Measurements from ENCODE around the gene IGSF21. TPM values are rescaled to one million over a fixed set of nuclear protein-coding genes. Genes with fewer than 3 reads are reported as not detected.

The IGSF21 gene
- total and polyA plus RNA-seq, 10 of the 15 experiments (the other 5 are each of a cell fraction or from before 2014, with no cell fraction given): 0.03 to 0.49 TPM; not detected in 8

DNA sequence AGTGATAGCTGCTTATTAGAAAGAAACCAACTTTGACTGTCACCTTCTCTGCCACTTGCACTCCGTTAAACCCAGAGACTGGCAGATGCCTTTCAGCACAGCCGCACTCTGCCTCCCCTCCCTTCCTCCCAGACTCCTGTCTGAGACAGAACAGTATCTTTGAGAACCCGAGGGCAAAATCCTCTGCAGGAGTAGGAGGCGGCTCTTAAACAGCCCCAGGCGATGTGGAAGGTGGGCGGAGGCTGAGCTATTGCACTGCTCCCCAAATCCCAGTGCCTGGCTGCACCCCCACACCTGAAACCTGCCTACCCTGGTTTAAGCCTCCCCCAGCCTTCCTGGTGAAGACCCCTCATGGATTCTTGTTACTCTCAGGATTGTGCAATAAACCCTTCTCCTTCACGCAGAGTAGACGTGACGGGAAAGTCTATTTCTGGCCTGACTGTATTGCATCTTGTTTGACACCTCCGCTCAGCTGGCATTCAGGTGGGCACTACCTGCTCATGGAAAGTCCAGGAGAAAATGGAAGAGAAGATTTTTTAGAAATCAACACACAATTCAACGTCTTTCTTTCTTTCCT lies 34.4 kb upstream of the IGSF21 start:
- ChIA-PET CTCF (no interaction called here), SMC1A (ENCODE audit: uncharacterized antibody, unreplicated experiment) (no interaction called here), RAD21 (ENCODE audit: unreplicated experiment) (no interaction called here), POLR2A (no interaction called here)
- no peak overlapping the region for H3K27ac ChIP-seq (ENCODE audit: control insufficient read depth, insufficient read depth)
- H3K36me3 ChIP-seq (ENCODE audit: control insufficient read depth in 2 of 2, insufficient read depth in 2 of 2, low read length in 1 of 2): no peaks in the 10 kb centered on the region
- H3K4me1 ChIP-seq (ENCODE audit: control insufficient read depth, insufficient read depth, low read length): no peaks in the 10 kb centered on the region
- FAIRE-seq: no peak
- in situ Hi-C loops (cut with MboI) (no loop called here), intact Hi-C loops (cut with micrococcal nuclease; ENCODE audit: unreplicated experiment) (no loop called here)
- no TSS peak for BruUV-seq (replicated peaks)
- TF ChIP-seq NFYA (IDR thresholded peaks at IDR 0.05; ENCODE audit: borderline replicate concordance, low read depth, low read length) (no peak), CUX1 (IDR thresholded peaks at IDR 0.05; ENCODE audit: insufficient replicate concordance, low read depth, low read length) (no peak), NFXL1 (IDR thresholded peaks at IDR 0.05; ENCODE audit: borderline replicate concordance) (no peak), ASH2L (IDR thresholded peaks at IDR 0.05; ENCODE audit: borderline replicate concordance, low read depth) (no peak), BCL11A (IDR thresholded peaks at IDR 0.05; ENCODE audit: low read depth, low read length) (no peak), ETV6 (conservative IDR thresholded peaks at IDR 0.05 in 1 of 2, IDR thresholded peaks at IDR 0.05 in 1 of 2; ENCODE audit: borderline replicate concordance in 1 of 2, low read depth in 1 of 2) (no peak)
- no peak for DNase-seq (ENCODE audit: low read depth, low spot score)
- no peak overlapping the region for H3K4me3 ChIP-seq
- no peak overlapping the region for H3K9ac ChIP-seq (ENCODE audit: control insufficient read depth, insufficient read depth, low read length)
- H4K20me1 ChIP-seq (ENCODE audit: control insufficient read depth, insufficient read depth): no peaks in the 10 kb centered on the region
- H3K79me2 ChIP-seq (ENCODE audit: control insufficient read depth, insufficient read depth, low read length): no peaks in the 10 kb centered on the region
- H3K4me2 ChIP-seq (ENCODE audit: control insufficient read depth, insufficient read depth): no peak overlapping the region
- no peaks in the 10 kb centered on the region for H3K9me3 ChIP-seq (replicated peaks; ENCODE audit: control insufficient read depth, insufficient read depth, low read length)
- no peaks in the 10 kb centered on the region; a peak in 2 of 4 replicates for H3K27me3 ChIP-seq (replicated peaks in 1 of 2; ENCODE audit: control insufficient read depth in 2 of 2, insufficient read depth in 2 of 2, low read length in 1 of 2)
- no peak overlapping the region for H2AFZ ChIP-seq (ENCODE audit: control insufficient read depth, low read depth, low read length)
- WGBS (ENCODE audit: insufficient coverage, insufficient replicate concordance, low lambda C conversion rate, missing lambda C conversion rate): 38% methylated on average over 10 of the region's 11 CpGs
- no peak for ATAC-seq

All from GM12878 (cell line).